Tibial nerve (tissue), 4 donors: ENCODE data around the gene ORMDL2. TPM values are rescaled to one million over a fixed set of nuclear protein-coding genes. Genes with fewer than 3 reads are reported as not detected.
A peak's percentile ranks its signal among the peaks of the same experiment; 100 is the strongest.

ENCODE experiments used
- DNase-seq, 2 donors: peaks; one replicate each; pipeline ENCODE4 v3.0.0-alpha.2; 2019; ENCODE audit warnings: low spot score in 2 of 2
- H3K27ac ChIP-seq, 4 donors: fragments of 200-600 bp; sonication (generic) in 3 of 4; one replicate each; pipeline ENCODE4 v1.5.1; 2017 to 2019; ENCODE audit warnings: mild to moderate bottlenecking in 1 of 4
- H3K27me3 ChIP-seq, 2 donors: fragments of 200-600 bp; sonication (generic) in 1 of 2; one replicate each; pipeline versions ENCODE4 v1.5.1 to v1.6.0; 2017 to 2019
- H3K36me3 ChIP-seq, 3 donors: fragments of 200-600 bp; sonication (generic); one replicate each; pipeline ENCODE4 v1.5.1; 2018 to 2019
- H3K4me1 ChIP-seq, 4 donors: fragments of 200-600 bp; sonication (generic) in 3 of 4; one replicate each; pipeline ENCODE4 v1.5.1; 2017 to 2019
- H3K4me3 ChIP-seq, 4 donors: fragments of 200-600 bp; sonication (generic) in 3 of 4; one replicate each; pipeline ENCODE4 v1.5.1; 2017 to 2019; ENCODE audit warnings: mild to moderate bottlenecking in 1 of 4, moderate library complexity in 1 of 4
- H3K9me3 ChIP-seq, 4 donors: fragments of 200-600 bp; sonication (generic) in 3 of 4; one replicate each; pipeline ENCODE4 v1.5.1; 2017 to 2019
- CTCF ChIP-seq, 5 experiments: fragments of 200-600 bp in 3 of 5; fragments of 450-650 bp in 2 of 5; sonication (generic) in 3 of 5; IDR thresholded peaks; one replicate each; pipeline ENCODE4 v1.5.1; 2016 to 2019; ENCODE audit warnings: antibody characterized with exemption in 5 of 5, mild to moderate bottlenecking in 3 of 5, moderate library complexity in 2 of 5
- EP300 ChIP-seq, 2 donors: sonication (generic); formaldehyde crosslinking; IDR thresholded peaks; one replicate each; pipeline ENCODE4 v1.6.1; 2017; ENCODE audit warnings: antibody characterized with exemption in 2 of 2, mild to moderate bottlenecking in 1 of 2
- POLR2A ChIP-seq, 2 donors: fragments of 450-650 bp; IDR thresholded peaks; one replicate each; pipeline ENCODE4 v1.6.1; 2017; ENCODE audit warnings: antibody characterized with exemption in 2 of 2, mild to moderate bottlenecking in 2 of 2, moderate library complexity in 2 of 2
- WGBS, 2 donors: methylation state at CpG; one replicate each; pipeline ENCODE4 v1.1.5; 2018; 5-methylcytosine and 5-hydroxymethylcytosine counted together
- total RNA-seq, 4 donors: library from RNA; depleted of rRNA; stranded (reverse); fragments of >200 nt; gene quantifications; one replicate each; pipeline ENCODE4 v1.1.0, GENCODE V29; 2016

The ORMDL2 gene
- total RNA-seq, 4 donors from 2014 or later: 12.9 to 18.6 (median 14.5) TPM

- 58 to 59% methylated on average over 7 of the region's 7 CpGs for WGBS, 2 donors
- no peak for DNase-seq
- Histone ChIP-seq H3K27me3 (no peaks in the 10 kb centered on the region), H3K27ac (peak overlapping the region; percentile 43 to 99 (median 92)), H3K4me3 (no peak overlapping the region), H3K9me3 (no peaks in the 10 kb centered on the region), H3K4me1 (peaks cover 0 to 57% (median 33%) of the 10 kb centered on the region in 4 donors), H3K36me3 (no peaks in the 10 kb centered on the region)
- TF ChIP-seq POLR2A (IDR thresholded peaks at IDR 0.05) (no peak), CTCF (IDR thresholded peaks at IDR 0.05) (no peak), EP300 (IDR thresholded peaks at IDR 0.05) (no peak)
These were observed 31.9 kb downstream of the ORMDL2 start for GRCh38 chr12:55849616-55850343.

GRCh38 chr12:55850401-55850800, 32.6 kb downstream of the ORMDL2 start:
- WGBS, 2 donors: 15 to 29% methylated on average over 1 of the region's 1 CpG
- no peaks in the 10 kb centered on the region for H3K27me3 ChIP-seq
- no peak overlapping the region for H3K4me3 ChIP-seq
- no peak for TF ChIP-seq EP300 (IDR thresholded peaks at IDR 0.05)
- TF ChIP-seq POLR2A (IDR thresholded peaks at IDR 0.05): no peak
- no peak for TF ChIP-seq CTCF (IDR thresholded peaks at IDR 0.05)
- peaks cover 0 to 56% (median 33%) of the 10 kb centered on the region in 4 donors for H3K4me1 ChIP-seq
- H3K9me3 ChIP-seq: no peaks in the 10 kb centered on the region
- no peak for DNase-seq
- H3K27ac ChIP-seq: peak overlapping the region; percentile 43 to 99 (median 92)
- no peaks in the 10 kb centered on the region for H3K36me3 ChIP-seq

GRCh38 chr12:55850893-55851292, 33.1 kb downstream of the ORMDL2 start:
- 70 to 73% methylated on average over 3 of the region's 3 CpGs for WGBS, 2 donors
- no peaks in the 10 kb centered on the region for H3K36me3 ChIP-seq
- peaks cover 0 to 51% (median 31%) of the 10 kb centered on the region in 4 donors for H3K4me1 ChIP-seq
- no peak overlapping the region for H3K4me3 ChIP-seq
- H3K9me3 ChIP-seq: no peaks in the 10 kb centered on the region
- DNase-seq: no peak
- TF ChIP-seq EP300 (IDR thresholded peaks at IDR 0.05) (no peak), CTCF (IDR thresholded peaks at IDR 0.05) (no peak), POLR2A (IDR thresholded peaks at IDR 0.05) (no peak)
- peak overlapping the region; percentile 43 to 99 (median 92) for H3K27ac ChIP-seq
- H3K27me3 ChIP-seq: no peaks in the 10 kb centered on the region

- 68 to 73% methylated on average over 1 of the region's 1 CpG for WGBS, 2 donors
- Histone ChIP-seq H3K4me3 (no peak overlapping the region), H3K9me3 (no peaks in the 10 kb centered on the region), H3K36me3 (no peaks in the 10 kb centered on the region), H3K27ac (no peak overlapping the region), H3K4me1 (peaks cover 0 to 34% (median 18%) of the 10 kb centered on the region in 4 donors), H3K27me3 (no peaks in the 10 kb centered on the region)
- no peak for DNase-seq
- TF ChIP-seq POLR2A (IDR thresholded peaks at IDR 0.05) (no peak), EP300 (IDR thresholded peaks at IDR 0.05) (no peak), CTCF (IDR thresholded peaks at IDR 0.05) (no peak)
These were observed 34.9 kb downstream of the ORMDL2 start for GRCh38 chr12:55852740-55853139.

GRCh38 chr12:55861396-55861795, 43.6 kb downstream of the ORMDL2 start:
- Histone ChIP-seq H3K9me3 (peaks cover 0 to 18% (median 5%) of the 10 kb centered on the region in 4 donors), H3K27ac (no peak overlapping the region), H3K4me3 (no peak overlapping the region), H3K4me1 (no peaks in the 10 kb centered on the region), H3K27me3 (no peaks in the 10 kb centered on the region), H3K36me3 (no peaks in the 10 kb centered on the region)
- no peak for DNase-seq
- WGBS, 2 donors: 90 to 95% methylated on average over 8 of the region's 8 CpGs
- TF ChIP-seq CTCF (IDR thresholded peaks at IDR 0.05) (no peak), EP300 (IDR thresholded peaks at IDR 0.05) (no peak), POLR2A (IDR thresholded peaks at IDR 0.05) (no peak)
